Measurements from ENCODE around the gene CEMIP2.

CEMIP2 gene

GRCh38 chr9:71769175-71770161, 1.2 kb upstream of the CEMIP2 start:
- DNase-seq: peak; percentile 2 to 80 (median 76)

- peak in 2 of 3 experiments; percentile 75 to 80 for DNase-seq
Measured at GRCh38 chr9:71767776-71768321, 464 bp downstream of the CEMIP2 start.

GRCh38 chr9:71767163-71767775, 1.0 kb downstream of the CEMIP2 start:
- peak in 2 of 3 experiments; percentile 22 to 75 for DNase-seq

- peak; percentile 2 to 52 (median 14) for DNase-seq
Measured at GRCh38 chr9:71766663-71767062, 1.6 kb downstream of the CEMIP2 start.

- peak in 1 of 3 experiments; percentile 47 for DNase-seq
Measured at GRCh38 chr9:71765693-71766092, 2.6 kb downstream of the CEMIP2 start.

- peak in 1 of 3 experiments; percentile 55 for DNase-seq
Measured at GRCh38 chr9:71764891-71765290, 3.4 kb downstream of the CEMIP2 start.

- peak in 1 of 3 experiments; percentile 55 for DNase-seq
Measured at GRCh38 chr9:71764463-71764862, 3.9 kb downstream of the CEMIP2 start.

- DNase-seq: no peak
Measured at GRCh38 chr9:71763832-71764231, 4.5 kb downstream of the CEMIP2 start.

GRCh38 chr9:71762900-71763653, 5.2 kb downstream of the CEMIP2 start:
- no peak for DNase-seq

GRCh38 chr9:71761938-71762353, 6.4 kb downstream of the CEMIP2 start:
- peak in 2 of 3 experiments; percentile 16 to 84 for DNase-seq

GRCh38 chr9:71760901-71761300, 7.4 kb downstream of the CEMIP2 start:
- peak; percentile 30 to 70 (median 42) for DNase-seq

- DNase-seq: peak; percentile 10 to 93 (median 54)
Measured at GRCh38 chr9:71758785-71759184, 9.5 kb downstream of the CEMIP2 start.

GRCh38 chr9:71758277-71758676, 10.0 kb downstream of the CEMIP2 start:
- DNase-seq: peak in 1 of 3 experiments; percentile 70

GRCh38 chr9:71756753-71757152, 11.6 kb downstream of the CEMIP2 start:
- DNase-seq: no peak

GRCh38 chr9:71755869-71756268, 12.4 kb downstream of the CEMIP2 start:
- DNase-seq: peak in 1 of 3 experiments; percentile 14

- DNase-seq: no peak
Measured at GRCh38 chr9:71755230-71755629, 13.1 kb downstream of the CEMIP2 start.

- DNase-seq: no peak
Measured at GRCh38 chr9:71754151-71754550, 14.2 kb downstream of the CEMIP2 start.

- peak in 1 of 3 experiments; percentile 42 for DNase-seq
Measured at GRCh38 chr9:71752928-71753327, 15.4 kb downstream of the CEMIP2 start.

GRCh38 chr9:71752352-71752751, 16.0 kb downstream of the CEMIP2 start:
- DNase-seq: no peak

- no peak for DNase-seq
Measured at GRCh38 chr9:71748280-71748743, 20.0 kb downstream of the CEMIP2 start.

GRCh38 chr9:71747576-71747975, 20.7 kb downstream of the CEMIP2 start:
- DNase-seq: no peak

GRCh38 chr9:71746758-71747125, 21.6 kb downstream of the CEMIP2 start:
- no peak for DNase-seq

Measured in NCI-H1417 (cell line).